Measurements from ENCODE around the gene JPH4.
"Not testable (repeated sequence)": the region's sequence is repeated elsewhere in the genome, so short reads cannot be mapped to it uniquely, and the experiment has no call there.

JPH4 gene

GRCh38 chr14:23608454-23608853 lies 29.9 kb upstream of the JPH4 start:
- no peak for DNase-seq

- no peak for DNase-seq
These were observed 27.5 kb upstream of the JPH4 start for GRCh38 chr14:23605931-23606585.

DNA sequence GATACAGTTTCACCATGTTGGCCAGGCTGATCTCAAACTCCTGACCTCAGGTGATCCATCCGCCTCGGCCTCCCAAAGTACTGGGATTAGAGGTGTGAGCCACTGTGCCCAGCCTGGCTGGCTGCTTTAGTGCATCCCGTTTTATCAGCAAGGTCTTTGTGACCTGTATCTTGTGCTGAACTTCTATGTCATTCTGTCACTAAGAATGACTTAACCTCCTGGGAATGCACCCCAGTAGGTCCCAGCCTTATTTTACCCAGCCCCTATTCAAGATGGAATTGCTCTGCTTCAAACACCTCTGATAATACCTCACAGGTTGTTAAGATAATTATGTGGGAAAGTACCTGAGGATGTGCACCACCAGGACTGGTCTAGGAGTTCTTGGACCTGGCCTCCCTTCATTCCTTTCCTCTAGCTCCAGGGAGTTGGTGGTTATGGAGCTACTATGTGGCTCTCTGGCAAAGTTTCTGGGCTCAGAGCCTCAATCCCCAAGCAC lies 26.1 kb upstream of the JPH4 start:
- no peak for DNase-seq

- no peak for DNase-seq
These were observed 25.6 kb upstream of the JPH4 start for GRCh38 chr14:23604148-23604547.

DNA sequence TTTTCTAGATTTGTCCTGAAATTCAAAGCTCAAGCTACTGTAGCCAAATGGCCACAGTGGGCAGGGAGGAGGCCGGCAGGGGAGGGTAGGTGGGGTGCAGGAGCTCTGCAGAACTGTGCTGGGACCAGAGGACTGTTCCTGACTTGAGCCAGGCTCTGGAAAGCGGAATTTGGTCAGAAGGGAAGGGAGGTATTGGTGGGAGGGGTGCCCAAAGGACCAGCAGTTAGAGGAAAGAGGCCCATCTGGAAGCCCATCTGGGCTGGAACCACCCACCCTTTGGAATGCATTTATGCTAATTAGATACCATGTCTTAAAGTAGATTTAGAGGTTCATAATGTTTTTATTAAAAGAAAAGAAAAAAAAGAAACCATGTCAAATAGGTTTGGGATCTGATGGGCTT lies 24.5 kb upstream of the JPH4 start:
- DNase-seq: no peak

DNA sequence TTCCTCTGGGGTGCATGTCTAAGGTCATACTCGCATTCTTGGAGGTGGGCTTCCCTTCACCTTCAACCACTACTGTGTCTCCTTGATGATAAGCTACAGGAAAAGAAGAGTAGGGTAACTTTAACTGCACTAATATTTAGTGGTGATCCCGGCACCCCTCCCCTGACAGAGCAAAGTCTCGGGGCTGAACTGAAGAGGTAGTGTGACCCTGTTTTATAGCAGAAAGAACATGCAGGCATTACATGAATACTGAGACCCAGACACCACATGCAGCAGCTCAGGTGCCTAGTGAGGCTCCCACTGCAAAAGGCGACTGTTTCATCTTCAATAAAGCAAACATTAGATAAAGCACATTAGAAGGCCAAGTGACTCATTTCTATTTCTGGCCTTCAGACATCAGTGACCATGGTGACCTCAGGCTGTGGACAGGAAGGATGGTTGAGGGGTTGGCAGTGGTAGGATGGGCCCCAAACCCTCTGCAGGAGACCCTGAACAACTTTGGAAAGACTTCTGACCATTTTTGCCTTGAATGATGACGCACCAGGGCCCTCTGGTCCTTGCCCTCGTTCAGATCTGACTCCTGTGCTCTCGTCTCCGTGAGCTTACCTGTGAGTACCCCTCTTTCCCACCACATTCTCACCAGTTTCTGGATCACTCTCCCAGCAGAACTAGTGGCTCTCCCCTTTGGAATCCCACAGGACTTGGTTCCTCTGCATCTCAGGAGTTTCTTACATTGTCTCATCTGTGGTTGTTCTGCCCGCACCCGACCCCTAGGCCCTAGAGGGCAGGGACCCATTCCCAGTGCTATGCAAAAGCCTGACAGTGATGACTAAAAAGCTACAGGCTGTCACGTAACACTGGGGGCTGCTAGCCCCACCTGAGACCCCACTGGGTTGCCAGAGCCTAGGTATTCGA lies 23.8 kb upstream of the JPH4 start:
- DNase-seq: no peak

DNA sequence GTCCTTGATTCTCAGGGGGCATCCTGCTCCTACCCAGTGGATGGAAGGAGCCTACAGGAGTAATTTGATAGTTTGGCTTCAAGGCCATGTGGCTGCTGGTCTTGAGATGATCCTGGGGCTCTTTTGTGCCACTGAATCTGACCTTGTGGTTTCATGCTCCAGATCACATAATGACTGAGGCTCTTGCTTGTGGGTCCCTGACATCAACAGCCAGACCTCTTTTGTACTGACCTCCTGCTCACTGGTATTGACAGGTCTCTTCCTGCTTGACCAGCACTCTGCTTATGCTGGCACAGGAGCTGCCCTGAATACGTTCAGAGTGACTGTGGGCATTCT lies 23.2 kb upstream of the JPH4 start:
- DNase-seq: no peak

DNA sequence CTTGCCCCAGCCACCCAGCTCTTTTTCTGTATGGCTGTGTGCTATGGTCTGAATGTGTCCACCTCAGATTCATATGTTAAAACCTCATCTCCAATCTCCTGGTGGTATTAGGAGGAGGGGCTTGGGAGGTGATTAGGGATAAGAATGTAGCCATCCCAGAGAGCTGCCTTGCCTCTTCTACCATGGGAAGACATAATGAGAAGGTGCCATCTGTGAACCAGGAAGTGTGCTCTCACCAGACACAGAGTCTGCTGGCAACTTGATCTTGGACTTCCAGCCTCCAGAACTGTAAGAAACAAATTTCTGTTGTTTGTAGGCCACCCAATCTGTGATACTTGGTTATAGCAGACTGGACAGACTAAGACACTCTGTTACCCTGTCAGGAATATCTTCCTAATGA lies 22.8 kb upstream of the JPH4 start:
- no peak for DNase-seq

GRCh38 chr14:23600806-23601205 lies 22.2 kb upstream of the JPH4 start:
- no peak for DNase-seq

GRCh38 chr14:23600322-23600707 lies 21.7 kb upstream of the JPH4 start:
- DNase-seq: no peak

DNA sequence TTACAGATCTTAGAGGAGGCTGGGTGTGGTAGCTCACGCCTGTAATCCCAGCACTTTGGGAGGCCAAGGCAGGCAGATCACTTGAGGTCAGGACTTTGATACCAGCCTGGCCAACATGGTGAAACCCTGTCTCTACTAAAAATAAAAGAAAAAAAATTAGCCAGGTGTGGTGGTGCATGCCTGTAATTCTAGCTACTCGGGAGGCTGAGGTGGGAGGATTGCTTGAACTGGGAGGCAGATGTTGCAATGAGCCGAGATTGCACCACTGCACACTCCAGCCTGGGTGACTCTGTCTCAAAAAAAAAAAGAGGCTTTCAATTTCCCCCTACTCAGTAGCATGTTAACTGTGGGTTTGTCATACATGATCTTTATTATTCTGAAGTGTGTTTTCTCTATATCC lies 15.6 kb upstream of the JPH4 start:
- not testable (repeated sequence) for DNase-seq

DNA sequence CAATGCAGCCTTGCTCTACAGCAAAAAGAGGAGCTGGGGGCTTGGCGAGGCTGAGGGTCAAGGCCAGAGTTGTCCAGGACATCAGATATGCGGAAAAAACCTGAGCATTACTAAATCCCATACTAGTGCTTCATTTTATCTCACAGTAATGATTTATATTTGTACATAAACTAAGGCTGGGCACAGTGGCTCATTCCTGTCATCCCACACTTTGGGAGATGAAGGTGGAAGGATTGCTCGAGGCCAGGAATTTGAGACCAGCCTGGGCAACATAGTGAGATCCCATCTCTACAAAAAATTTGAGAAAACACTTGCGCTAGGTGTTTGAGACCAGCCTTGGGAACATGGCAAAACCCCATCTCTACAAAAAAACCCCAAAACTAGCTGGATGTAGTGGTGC lies 11.6 kb upstream of the JPH4 start:
- no peak for DNase-seq

DNA sequence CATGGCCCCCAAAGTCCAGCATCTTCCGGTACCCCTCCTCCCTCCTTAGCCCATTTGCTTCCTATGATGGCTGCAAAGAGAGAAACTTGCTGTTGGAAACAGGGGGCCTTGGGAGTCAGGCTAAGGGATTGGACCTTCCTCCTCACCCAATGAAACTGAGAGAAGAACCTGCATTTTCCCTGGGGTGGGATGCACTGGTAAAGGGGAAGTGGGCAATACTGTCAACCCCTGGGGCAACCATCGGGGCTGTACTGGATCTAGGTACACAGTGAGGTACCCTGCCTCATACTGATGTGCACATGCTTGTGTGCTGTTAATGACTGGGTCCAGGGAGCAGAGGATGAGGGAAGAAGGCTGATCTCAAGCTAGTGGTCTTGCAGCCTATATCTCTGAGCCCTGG lies 11.0 kb upstream of the JPH4 start:
- DNase-seq: no peak

DNA sequence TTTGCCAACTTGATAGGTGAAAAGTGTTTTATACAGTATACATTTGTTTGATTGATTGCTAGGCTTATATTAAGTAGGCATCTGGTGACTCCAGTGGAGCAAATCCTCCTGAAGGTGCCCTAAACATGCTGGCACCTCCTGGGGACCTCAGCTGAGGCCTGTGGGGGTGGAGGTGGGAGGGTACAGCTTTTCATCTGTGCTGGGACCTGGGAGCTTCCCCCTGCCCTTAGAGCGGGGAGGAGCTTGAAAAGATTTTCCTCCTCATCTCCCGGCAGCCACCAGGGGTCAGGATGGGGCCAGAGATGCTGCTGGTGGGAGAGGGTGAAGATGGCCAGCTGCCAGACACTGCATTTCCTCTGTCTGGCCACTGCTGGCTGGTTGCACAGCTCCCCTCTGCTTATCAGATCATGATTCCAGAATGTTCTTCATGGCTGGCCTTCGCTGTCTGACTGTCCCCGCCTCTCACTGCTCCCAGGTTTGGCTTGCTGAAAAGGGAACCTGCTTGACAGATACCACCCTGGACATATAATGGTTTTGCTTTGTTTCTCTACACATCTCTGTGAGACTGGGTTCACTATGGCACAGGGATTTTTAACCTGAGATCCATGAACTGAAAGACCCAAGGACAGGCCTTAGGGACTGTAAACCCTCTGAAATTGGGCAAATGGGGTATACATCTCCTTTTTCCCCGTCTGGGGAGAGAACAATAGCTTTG lies 10.5 kb upstream of the JPH4 start:
- peak; percentile 83 to 85 for DNase-seq

GRCh38 chr14:23584527-23585203 lies 6.1 kb upstream of the JPH4 start:
- not testable (repeated sequence) for DNase-seq

- not testable (repeated sequence) for DNase-seq
These were observed 5.4 kb upstream of the JPH4 start for GRCh38 chr14:23583761-23584526.

- DNase-seq: no peak
These were observed 4.5 kb upstream of the JPH4 start for GRCh38 chr14:23582906-23583760.

- DNase-seq: no peak
These were observed 2.3 kb upstream of the JPH4 start for GRCh38 chr14:23580948-23581281.

- DNase-seq: no peak
These were observed 1.7 kb upstream of the JPH4 start for GRCh38 chr14:23580152-23580926.

DNA sequence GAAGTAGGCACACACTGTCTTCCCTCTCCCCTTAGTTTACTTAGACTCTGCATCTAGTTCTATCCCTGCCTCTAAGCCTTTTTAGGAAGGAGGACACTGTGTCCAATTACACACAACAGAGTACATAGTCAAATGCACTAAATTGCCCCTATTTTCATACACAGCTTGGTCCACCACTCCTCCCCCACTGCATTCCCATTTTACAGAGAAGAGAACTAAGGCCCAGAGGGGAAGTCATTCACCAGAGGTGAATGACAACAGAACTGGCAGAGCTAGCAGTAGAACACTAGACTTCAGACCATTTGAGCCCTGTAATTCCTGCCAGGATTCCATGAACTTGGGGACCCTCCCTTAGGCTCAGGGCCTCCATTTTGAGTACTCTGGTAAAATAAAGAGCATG lies 1.1 kb upstream of the JPH4 start:
- DNase-seq: no peak

- DNase-seq: no peak
These were observed 681 bp upstream of the JPH4 start for GRCh38 chr14:23579311-23579630.
